ENCODE measurements around the gene FMR1.

The FMR1 gene

DNA sequence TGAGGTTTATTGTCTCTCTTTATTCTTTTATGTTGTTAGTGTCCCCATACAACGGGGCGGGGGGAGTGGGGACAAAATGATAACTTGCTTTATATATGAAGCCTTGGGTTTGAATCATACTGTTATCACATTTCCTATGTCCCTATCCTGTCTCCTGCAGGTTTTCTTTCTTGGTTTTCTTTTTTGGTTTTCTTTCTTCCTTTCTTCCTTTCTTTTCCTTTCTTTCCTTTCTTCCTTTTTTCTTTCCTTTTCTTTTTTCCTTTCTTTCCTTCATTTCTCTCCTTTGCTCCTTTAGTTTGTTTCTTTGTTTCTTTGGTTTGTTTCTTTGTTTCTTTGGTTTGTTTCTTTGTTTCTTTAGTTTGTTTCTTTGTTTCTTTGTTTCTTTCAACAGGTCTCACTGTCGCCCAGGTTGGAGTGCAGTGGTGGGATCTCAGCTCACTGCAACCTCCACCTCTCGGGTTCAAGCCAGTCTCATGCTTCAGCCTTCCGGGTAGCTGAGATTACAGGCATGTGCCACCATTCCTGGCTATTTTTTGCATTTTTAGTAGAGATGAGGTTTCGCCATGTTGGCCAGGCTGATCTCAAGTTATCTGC lies 4.8 kb downstream of the FMR1 start:
- DNase-seq (ENCODE audit: low read depth, low spot score), result no peak

DNA sequence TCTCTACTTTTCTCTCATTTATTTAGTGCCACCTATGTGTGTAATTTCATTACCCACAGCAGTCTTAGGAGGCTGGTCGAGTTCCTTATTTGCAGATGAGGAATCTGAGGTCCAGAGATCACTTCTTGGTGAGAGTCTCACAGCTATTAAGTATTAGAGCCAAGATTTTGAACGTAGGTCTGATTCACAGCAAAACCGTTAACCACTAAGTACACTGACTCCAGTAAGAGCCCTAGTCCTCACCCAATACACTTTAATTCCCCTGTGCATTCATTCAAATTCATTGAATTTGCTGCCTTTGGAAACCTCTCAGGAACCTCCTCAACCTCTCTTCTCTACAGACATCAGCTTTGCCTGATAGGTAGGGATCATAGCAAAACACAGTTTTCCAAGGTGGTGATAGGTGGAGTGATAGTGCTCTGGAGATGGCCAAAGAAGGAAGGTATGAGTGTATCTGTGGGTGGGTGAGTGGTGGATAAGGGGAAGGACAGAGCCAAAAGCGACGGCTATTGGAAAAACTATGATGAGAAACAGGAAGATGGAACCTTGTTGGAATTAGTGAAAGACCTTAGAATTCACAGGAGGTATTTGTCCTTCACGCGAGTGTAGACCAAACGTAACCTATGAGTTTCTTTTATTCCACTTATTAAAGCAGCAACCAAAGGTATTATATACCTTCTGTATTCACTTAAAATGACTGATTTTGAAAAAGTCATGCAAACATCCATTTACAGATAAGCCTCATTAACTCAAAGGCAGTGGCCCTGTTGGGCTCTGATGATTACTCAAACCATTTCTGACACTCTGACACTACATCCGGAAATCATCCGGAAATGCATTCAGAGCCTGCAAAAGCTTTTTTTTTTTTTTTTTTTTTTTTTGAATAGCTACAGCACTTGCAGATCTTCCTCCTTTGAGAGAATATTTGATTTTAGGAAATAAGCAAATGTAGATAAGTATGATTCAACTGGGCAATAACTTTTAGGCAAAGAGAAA lies 6.3 kb downstream of the FMR1 start:
- DNase-seq (ENCODE audit: low read depth, low spot score), result no peak

DNA sequence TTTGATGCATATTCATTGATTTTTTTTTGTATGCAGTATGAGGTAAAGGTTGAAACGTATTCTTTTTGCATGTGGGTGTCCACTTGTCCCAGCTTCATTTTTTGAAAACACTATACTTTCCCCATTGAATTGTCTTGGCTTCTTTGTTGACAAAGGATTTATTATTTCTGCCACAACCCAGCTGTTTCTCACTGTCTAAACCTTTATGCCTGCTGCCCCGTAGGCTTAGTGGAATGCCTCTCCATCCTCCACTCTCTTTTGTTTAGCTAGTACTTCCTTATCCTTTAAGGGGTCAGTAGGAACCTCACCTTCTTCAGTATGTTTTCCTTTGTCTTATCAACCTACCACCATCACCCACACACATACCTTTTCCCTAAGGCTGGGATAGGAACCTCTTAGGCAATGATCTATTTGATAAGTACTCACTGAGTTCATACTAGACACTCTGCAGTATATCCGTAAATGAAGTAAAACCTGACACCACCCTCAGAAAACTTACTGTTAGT lies 8.5 kb downstream of the FMR1 start:
- DNase-seq (ENCODE audit: low read depth, low spot score), result no peak

DNA sequence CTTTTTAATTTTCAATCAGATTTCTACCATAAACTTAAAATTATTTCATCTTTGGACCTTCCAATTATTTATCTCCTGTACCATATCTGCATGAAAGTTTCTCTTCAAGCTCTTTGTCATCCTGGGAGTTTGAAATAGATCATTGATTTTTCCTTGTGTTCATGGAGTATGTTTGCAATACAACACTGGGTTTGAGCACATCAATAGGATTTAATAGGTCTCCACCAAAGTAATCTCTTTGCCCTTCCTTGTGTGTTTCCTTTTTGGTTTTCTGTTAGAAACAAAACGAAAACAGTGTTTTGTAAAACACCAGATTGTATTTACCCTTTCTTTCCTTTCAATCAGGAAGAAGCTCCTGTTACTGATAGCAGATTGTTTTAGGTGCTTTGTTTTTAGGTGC lies 11.9 kb downstream of the FMR1 start:
- DNase-seq (ENCODE audit: low read depth, low spot score), result no peak

DNA sequence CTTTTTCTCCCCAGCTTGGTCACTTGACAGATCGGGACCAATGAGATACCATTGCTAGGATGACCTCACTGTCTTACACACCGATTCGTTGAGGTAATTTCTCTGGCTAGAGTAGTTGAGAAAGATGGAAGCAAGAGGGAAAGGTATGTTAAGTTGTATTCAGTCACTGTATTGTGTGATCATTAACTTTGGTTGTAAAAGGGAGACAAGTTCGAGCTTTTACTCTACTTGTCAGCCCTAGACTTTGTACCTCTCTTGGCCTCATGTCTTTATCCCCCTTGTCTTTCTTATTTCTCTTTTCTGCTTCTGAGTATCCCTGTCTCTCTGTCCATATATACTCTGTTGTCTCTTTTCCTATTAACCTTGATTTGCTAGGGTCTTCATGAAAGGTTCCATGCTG lies 15.5 kb downstream of the FMR1 start:
- DNase-seq (ENCODE audit: low read depth, low spot score), result no peak

DNA sequence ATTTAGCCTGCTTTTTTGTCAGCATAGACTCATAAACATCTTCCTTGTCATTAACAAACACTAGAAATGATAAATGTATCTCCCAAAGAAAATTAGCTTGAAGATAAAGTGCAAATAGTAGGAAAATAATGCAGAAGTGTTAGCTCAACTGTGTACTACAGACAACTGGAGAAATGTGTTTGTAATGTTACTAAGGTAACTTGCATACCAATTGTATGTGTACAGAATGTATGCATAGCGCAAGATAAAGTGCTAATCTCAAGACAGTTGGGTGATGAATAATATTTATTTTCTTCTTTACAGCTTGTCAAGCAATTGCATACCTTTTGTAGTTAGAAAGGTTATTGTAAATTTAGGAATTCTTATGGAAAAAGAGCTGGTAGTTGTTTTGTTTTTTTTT lies 22.1 kb downstream of the FMR1 start:
- no peak for DNase-seq (ENCODE audit: low read depth, low spot score)

DNA sequence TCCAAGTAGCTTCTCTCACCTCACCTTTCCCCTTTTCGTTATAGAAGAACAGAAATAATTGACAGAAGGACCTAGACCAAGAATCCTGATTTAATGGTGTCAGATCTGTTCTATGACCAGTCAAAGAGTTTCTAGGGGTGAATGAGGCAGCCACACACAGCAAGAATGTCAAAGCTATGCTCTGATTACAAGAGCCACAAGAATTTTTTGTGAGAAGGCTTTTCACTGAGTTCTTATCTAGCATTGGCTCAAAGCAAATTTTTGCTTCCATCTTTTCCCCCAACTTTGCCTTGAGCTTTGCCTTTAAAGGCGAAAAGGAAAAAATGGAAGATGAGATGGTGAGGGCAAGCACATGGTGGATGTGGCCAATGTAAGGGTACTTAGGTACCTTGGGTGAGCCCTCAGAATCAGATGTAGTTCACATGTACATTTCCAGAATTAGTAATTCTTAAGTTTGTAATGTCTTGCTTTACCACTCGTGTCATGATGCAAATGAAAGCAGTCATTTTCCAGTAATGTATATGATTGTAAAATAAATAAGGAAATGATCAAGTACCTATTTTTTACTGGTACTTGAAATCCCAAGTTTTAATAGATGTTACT lies 23.5 kb downstream of the FMR1 start:
- no peak for DNase-seq (ENCODE audit: low read depth, low spot score)

DNA sequence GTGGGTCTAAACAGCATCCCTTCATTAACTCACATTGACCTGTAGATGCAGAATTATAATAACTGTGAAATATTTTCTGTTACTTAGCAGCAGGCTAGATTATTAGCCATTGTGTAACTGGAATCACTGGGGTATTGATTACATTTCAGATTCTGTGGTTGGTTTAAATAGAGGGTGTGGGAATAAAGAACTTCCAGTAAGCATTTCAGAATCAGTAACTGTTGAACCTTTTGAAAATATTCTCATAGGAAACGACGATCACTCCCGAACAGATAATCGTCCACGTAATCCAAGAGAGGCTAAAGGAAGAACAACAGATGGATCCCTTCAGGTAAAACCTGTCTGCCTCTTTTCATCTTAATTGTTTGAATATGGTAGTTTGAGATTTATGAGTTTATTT lies 33.6 kb downstream of the FMR1 start:
- DNase-seq (ENCODE audit: low read depth, low spot score), result no peak

DNA sequence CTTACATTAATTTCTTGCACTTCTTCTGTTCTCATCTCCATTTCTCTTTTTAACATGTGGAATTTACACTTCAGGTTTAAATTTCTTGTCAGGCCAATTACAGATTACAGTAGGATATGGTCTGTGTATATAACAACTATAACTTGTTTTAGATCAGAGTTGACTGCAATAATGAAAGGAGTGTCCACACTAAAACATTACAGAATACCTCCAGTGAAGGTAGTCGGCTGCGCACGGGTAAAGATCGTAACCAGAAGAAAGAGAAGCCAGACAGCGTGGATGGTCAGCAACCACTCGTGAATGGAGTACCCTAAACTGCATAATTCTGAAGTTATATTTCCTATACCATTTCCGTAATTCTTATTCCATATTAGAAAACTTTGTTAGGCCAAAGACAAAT lies 36.8 kb downstream of the FMR1 start:
- no peak for DNase-seq (ENCODE audit: low read depth, low spot score)

DNA sequence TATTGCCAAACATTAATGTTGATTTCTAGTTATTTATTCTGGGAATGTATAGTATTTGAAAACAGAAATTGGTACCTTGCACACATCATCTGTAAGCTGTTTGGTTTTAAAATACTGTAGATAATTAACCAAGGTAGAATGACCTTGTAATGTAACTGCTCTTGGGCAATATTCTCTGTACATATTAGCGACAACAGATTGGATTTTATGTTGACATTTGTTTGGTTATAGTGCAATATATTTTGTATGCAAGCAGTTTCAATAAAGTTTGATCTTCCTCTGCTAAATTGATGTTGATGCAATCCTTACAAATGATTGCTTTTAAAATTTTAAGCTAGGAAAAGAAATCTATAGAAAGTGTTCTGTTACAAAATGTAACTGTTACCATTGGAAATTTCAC lies 38.6 kb downstream of the FMR1 start:
- no peak for DNase-seq (ENCODE audit: low read depth, low spot score)

DNA sequence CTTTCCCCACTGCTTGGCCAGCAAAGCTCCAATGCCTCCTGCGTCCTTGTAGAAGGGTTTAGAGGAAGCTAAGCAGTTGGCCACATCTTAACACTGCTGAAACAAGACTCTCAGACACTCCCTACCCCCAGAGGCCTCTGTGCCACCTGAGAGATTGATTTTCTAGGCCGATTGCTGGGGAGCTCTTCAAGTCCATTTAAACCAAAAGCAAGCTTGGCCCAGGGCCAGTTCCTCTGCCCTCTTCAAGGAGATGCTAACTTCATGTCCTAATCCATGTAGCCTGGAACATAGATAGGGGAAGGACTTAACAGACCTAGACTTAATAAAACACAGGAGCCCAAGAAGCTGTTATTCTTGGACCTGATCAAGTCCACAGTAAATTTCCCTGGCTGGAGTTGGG lies 42.3 kb downstream of the FMR1 start:
- no peak for DNase-seq (ENCODE audit: low read depth, low spot score)

DNA sequence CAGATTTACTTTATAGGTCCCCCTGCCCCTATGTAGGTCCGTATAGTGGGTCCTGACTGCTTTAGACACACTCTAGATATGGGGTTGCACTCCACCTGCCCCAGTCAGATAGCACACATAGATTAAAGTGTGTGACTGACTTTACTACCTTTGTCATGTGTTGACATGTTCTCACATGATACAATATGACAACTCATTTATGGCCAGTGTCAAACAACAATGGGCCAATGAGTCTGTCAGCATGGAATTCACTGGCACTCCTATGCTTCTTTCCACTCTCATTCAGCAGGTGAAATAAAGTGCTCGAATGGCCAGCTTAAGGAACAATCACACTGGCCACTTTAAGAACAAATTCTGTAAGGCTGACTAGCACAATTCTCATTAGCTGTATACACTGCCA lies 45.6 kb downstream of the FMR1 start:
- DNase-seq (ENCODE audit: low read depth, low spot score), result no peak

DNA sequence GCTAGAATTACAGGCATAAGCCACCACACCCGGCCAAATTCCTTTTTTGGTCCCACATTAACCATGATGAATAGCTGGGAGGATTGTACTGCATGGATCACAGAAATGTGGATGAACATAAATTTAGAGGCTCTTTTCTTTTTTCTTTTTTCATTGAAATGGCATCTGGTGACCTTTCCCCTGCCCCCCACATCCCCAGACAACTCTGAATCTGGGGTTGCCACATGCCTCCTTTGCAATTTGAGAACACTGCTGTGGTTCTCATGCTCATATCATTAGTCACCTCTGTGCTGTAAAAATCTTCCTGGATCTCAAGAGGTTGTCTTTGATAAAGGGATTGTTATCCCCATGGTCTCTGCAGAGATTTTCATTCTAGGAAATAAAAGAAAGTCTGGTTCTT lies 46.6 kb downstream of the FMR1 start:
- no peak for DNase-seq (ENCODE audit: low read depth, low spot score)

DNA sequence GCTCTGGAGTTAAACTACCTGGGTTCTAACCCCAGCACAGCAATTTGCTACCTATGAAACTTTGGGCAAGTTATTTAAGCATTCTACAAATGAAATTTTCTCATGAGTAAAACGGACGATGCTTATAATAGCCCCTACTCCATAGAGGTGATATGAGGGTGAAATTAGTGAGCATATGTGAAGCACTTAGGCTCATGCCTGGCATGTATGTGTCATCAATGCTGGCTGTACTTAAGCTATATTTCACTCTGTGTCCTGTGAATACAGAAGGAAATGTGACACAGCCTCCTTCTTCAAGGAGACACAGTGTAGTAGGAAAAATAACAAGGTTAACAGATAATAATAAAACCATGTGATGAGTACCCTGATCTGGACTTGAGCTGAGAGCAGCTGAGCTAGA lies 49.0 kb downstream of the FMR1 start:
- no peak for DNase-seq (ENCODE audit: low read depth, low spot score)

DNA sequence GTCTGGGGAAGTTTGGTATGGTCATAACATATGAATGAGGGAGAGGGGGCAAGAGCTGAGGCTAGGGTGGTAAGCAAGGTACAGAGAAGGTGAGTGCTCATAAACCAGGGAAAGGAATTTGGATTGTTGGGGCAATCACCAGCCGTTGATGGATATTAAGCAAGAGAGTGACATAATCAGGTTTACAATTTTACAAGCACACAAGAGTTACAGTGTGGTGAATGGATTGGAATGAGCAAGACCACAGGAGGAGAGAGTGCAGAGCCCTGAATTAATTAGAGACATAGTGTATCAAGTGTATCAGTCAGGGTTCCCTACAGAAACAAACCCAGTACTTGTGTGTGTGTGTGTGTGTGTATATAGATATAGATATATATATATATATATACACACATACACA lies 50.8 kb downstream of the FMR1 start:
- no peak for DNase-seq (ENCODE audit: low read depth, low spot score)

DNA sequence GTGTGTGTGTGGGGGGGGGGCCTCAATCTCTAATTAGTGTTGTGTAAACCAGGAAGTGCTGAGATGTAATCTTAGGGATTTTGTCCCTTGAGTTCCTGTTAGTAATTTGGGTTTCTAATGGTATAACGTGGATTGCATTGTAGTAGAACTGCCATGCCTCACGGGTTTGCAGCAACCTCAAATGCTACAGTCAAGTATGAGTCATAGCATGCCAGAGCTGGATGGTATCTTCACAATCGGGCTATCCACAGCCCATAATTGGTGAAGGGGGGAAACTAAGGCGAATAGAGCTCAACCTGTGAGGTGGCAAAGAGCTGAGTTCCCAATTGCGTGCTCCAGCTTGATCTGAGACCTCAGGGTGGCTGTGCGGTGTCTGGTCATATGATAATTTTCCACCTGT lies 67.2 kb downstream of the FMR1 start:
- DNase-seq (ENCODE audit: low read depth, low spot score), result no peak

DNA sequence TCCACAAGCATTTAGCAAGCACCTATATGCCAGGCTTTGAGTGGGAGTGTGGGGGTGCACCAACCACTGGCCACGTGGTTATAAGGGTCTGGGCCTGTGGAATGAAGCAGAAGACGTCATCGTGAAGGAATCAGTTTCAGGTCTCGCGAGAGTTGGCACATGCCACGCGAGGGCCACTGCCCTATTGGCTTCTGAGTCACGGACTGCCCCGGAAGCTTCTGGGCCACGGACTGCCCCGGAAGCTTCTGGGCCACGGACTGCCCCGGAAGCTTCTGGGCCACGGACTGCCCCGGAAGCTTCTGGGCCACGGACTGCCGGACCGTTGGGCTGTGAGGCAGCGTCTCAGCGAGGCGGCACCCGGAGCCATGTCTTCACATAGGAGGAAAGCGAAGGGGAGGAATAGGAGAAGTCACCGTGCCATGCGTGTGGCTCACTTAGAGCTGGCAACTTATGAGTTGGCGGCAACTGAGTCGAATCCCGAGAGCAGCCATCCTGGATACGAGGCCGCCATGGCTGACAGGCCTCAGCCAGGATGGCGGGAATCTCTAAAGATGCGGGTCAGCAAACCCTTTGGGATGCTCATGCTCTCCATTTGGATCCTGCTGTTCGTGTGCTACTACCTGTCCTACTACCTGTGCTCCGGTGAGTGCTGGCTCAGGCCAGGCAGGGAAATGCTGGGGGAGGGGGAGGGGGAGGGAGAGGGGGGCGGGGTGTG lies 69.5 kb downstream of the FMR1 start, which contains the start of gene FMR1NB:
Gene FMR1NB, plus strand, starts transcription at position 300 of the 715 bp plus-strand sequence. Its CDS starts 66 bp downstream, at position 366.
- no peak for DNase-seq (ENCODE audit: low read depth, low spot score)
